Naive thymus-derived CD4-positive, alpha-beta T cell (primary cell): Measurements from ENCODE around the gene BTRC. TPM values are rescaled to one million over a fixed set of nuclear protein-coding genes. Genes with fewer than 3 reads are reported as not detected.
"Not testable (repeated sequence)": the region's sequence is repeated elsewhere in the genome, so short reads cannot be mapped to it uniquely, and the experiment has no call there.

ENCODE experiments used
- ATAC-seq: fragments of 150-1000 bp; cut with Tn5 transposase; 2 replicates; pipeline ENCODE4 v1.10.0; 2021; ENCODE audit warnings: mild to moderate bottlenecking, moderate library complexity
- CTCF ChIA-PET: fragments of 350-600 bp; sonication (Branson Sonifier 250); formaldehyde crosslinking; loops from one replicate; lab custom pipeline; 2021; ENCODE audit warnings: antibody characterized with exemption; lab: Charles Lee
- POLR2A ChIA-PET: fragments of 350-600 bp; sonication (Branson Sonifier 250); formaldehyde crosslinking; loops from one replicate; lab custom pipeline; 2021; ENCODE audit warnings: antibody characterized with exemption, inconsistent platforms; lab: Charles Lee
- DNase-seq, 9 donors: peaks; one replicate each; pipeline versions ENCODE4 v3.0.0 to v3.0.0-alpha.2; 2020 to 2022; ENCODE audit warnings: mixed read lengths in 1 of 9
- H3K27ac ChIP-seq: one replicate; pipeline ENCODE4 v1.7.0; 2013; ENCODE audit warnings: mild to moderate bottlenecking, low read depth, low read length, moderate library complexity
- H3K27me3 ChIP-seq, 2 donors: one replicate each; pipeline ENCODE4 v1.7.0; 2013; ENCODE audit warnings: low read length in 2 of 2, mild to moderate bottlenecking in 2 of 2, moderate library complexity in 2 of 2; ENCODE audit not compliant: control insufficient read depth in 2 of 2, insufficient read depth in 2 of 2
- H3K36me3 ChIP-seq, 3 experiments: 1 replicate in 2 of 3; 2 replicates in 1 of 3; pipeline ENCODE4 v1.7.0; 2013; ENCODE audit warnings: low read length in 3 of 3, mild to moderate bottlenecking in 3 of 3, moderate library complexity in 1 of 3; ENCODE audit not compliant: insufficient read depth in 3 of 3, control insufficient read depth in 2 of 3
- H3K4me1 ChIP-seq, 2 donors: one replicate each; pipeline ENCODE4 v1.7.0; 2013; ENCODE audit warnings: low read length in 2 of 2, mild to moderate bottlenecking in 2 of 2, moderate library complexity in 1 of 2; ENCODE audit not compliant: control insufficient read depth in 2 of 2, insufficient read depth in 2 of 2
- H3K4me3 ChIP-seq: 2 replicates; pipeline ENCODE4 v1.7.0; 2013; ENCODE audit warnings: mild to moderate bottlenecking, low read length
- H3K9me3 ChIP-seq, 3 experiments: 1 replicate in 2 of 3; 2 replicates in 1 of 3; pipeline ENCODE4 v1.7.0; 2013; ENCODE audit warnings: low read length in 3 of 3; ENCODE audit not compliant: control insufficient read depth in 2 of 3
- H3K27ac Mint-ChIP-seq, 9 donors: one replicate each; pipeline ENCODE4 v1.8.0; 2020 to 2022; ENCODE audit warnings: mixed read lengths in 9 of 9, mild to moderate bottlenecking in 8 of 9, moderate library complexity in 5 of 9, inconsistent platforms in 2 of 9
- H3K27me3 Mint-ChIP-seq, 5 donors: one replicate each; pipeline ENCODE4 v1.8.0; 2021 to 2022; ENCODE audit warnings: mixed read lengths in 5 of 5, mild to moderate bottlenecking in 1 of 5
- H3K36me3 Mint-ChIP-seq, 5 donors: one replicate each; pipeline ENCODE4 v1.8.0; 2020 to 2022; ENCODE audit warnings: mixed read lengths in 5 of 5, mild to moderate bottlenecking in 3 of 5, inconsistent platforms in 1 of 5
- H3K4me1 Mint-ChIP-seq, 7 donors: one replicate each; pipeline ENCODE4 v1.8.0; 2020 to 2022; ENCODE audit warnings: mixed read lengths in 7 of 7, mild to moderate bottlenecking in 3 of 7, inconsistent platforms in 1 of 7
- H3K4me3 Mint-ChIP-seq, 10 donors: one replicate each; pipeline ENCODE4 v1.8.0; 2020 to 2022; ENCODE audit warnings: mild to moderate bottlenecking in 10 of 10, mixed read lengths in 10 of 10, moderate library complexity in 6 of 10, inconsistent platforms in 2 of 10
- H3K9me3 Mint-ChIP-seq, 11 donors: one replicate each; pipeline ENCODE4 v1.8.0; 2020 to 2022; ENCODE audit warnings: mixed read lengths in 11 of 11, mild to moderate bottlenecking in 4 of 11, inconsistent platforms in 1 of 11, moderate library complexity in 1 of 11
- intact Hi-C, 2 donors: fragments of 100-400 bp; cut with micrococcal nuclease; formaldehyde crosslinking; loops; one replicate each; pipeline ENCODE4 v1.15.1; 2023
- polyA plus RNA-seq, 2 donors: library from polyadenylated mRNA; unstranded; fragments of 300-500 nt; fragmentation: Illumina TruSeq; gene quantifications; one replicate each; pipeline ENCODE4 v1.2.3, GENCODE V29; 2021
- total RNA-seq, 6 experiments: library from RNA in 5 of 6; stranded (reverse) in 5 of 6; gene quantifications; 1 replicate in 5 of 6; 2 replicates in 1 of 6; pipeline ENCODE4 v1.2.3 and lab custom pipeline; 2021 to 2026

The BTRC gene
- total and polyA plus RNA-seq, 7 experiments from 2014 or later, result 12.8 to 26.1 (median 16.8) TPM

- Histone ChIP-seq H3K4me3 (no peak overlapping the region), H3K9me3 (no peaks in the 10 kb centered on the region), H3K36me3 (no peaks in the 10 kb centered on the region), H3K27me3 (no peaks in the 10 kb centered on the region), H3K4me1 (no peaks in the 10 kb centered on the region), H3K27ac (no peak overlapping the region)
- intact Hi-C loops, result no loop called here
- no peaks in the 10 kb centered on the region for H3K9me3 Mint-ChIP-seq
- DNase-seq (no peak), ATAC-seq (no peak)
- no peaks in the 10 kb centered on the region for H3K27me3 Mint-ChIP-seq
- H3K4me3 Mint-ChIP-seq, result no peak overlapping the region
- POLR2A ChIA-PET, result no interaction called here
- peaks cover 0 to 23% (median 7%) of the 10 kb centered on the region in 5 donors for H3K36me3 Mint-ChIP-seq
- H3K4me1 Mint-ChIP-seq, result peaks cover 0 to 28% (median 19%) of the 10 kb centered on the region in 7 donors
- H3K27ac Mint-ChIP-seq, result no peak overlapping the region
- CTCF ChIA-PET, result no interaction called here
Observed at GRCh38 chr10:101388676-101389276, 34.8 kb downstream of the BTRC start.

DNA sequence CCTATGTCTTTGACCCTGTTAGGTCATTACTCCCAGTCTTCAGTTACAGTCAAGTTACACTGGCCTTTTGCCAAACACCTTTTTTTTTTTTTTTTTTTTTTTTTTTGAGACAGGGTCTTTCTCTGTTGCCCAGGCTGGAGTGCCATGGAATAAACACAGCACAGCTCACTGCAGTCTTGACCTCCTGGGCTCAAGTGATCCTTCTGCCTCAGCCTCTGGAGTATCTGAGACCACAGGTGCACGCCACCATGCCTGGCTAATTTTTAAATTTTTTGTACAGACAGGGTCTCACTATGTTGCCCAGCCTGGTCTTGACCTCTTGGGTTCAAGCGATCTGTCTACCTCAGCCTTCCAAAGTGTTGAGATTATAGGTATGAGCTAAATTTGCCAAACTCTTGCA lies 35.6 kb downstream of the BTRC start:
- H3K9me3 Mint-ChIP-seq, ATAC-seq, H3K36me3 ChIP-seq, POLR2A ChIA-PET, H3K27me3 Mint-ChIP-seq, H3K4me3 ChIP-seq, H3K9me3 ChIP-seq, H3K27me3 ChIP-seq, DNase-seq, CTCF ChIA-PET, H3K4me1 ChIP-seq, H3K27ac ChIP-seq, intact Hi-C loops, H3K4me3 Mint-ChIP-seq: not testable (repeated sequence)
- peaks cover 0 to 29% (median 16%) of the 10 kb centered on the region in 7 donors for H3K4me1 Mint-ChIP-seq
- peaks cover 0 to 21% (median 7%) of the 10 kb centered on the region in 5 donors for H3K36me3 Mint-ChIP-seq
- peak overlapping the region in 1 of 9 donors; percentile 38 for H3K27ac Mint-ChIP-seq

GRCh38 chr10:101389986-101390531 lies 36.1 kb downstream of the BTRC start:
- Mint-ChIP-seq H3K4me3 (no peak overlapping the region), H3K36me3 (peaks cover 0 to 18% (median 7%) of the 10 kb centered on the region in 5 donors), H3K9me3 (no peaks in the 10 kb centered on the region), H3K27me3 (no peaks in the 10 kb centered on the region), H3K27ac (peak overlapping the region in 1 of 9 donors; percentile 38), H3K4me1 (peaks cover 0 to 31% (median 16%) of the 10 kb centered on the region in 7 donors)
- Histone ChIP-seq H3K36me3 (no peaks in the 10 kb centered on the region), H3K4me3 (no peak overlapping the region), H3K27me3 (no peaks in the 10 kb centered on the region), H3K9me3 (no peaks in the 10 kb centered on the region), H3K27ac (no peak overlapping the region), H3K4me1 (peaks cover 0 to 2% of the 10 kb centered on the region in 2 donors)
- no peak for DNase-seq
- POLR2A ChIA-PET, result no interaction called here
- CTCF ChIA-PET, result no interaction called here
- ATAC-seq, result no peak
- intact Hi-C loops, result no loop called here

DNA sequence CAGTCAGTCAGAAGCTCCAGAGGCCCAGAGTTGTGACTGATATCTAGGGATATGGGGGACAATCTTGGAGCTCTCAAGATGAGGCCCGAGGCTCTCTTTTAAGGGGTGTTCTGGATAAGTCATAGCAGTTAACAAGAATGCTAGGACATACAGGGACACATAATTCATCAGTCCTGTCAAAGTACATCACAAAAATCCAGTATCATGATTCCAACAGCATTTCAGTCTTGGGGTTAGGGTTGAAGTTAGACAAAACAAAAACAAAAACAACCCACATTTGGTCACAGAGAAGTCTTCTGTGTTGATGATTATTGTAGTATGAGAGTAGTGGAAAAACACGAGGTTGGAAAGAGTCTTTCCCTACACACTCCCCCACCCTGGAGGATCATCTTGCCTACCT lies 39.4 kb downstream of the BTRC start:
- no peaks in the 10 kb centered on the region for H3K27me3 Mint-ChIP-seq
- H3K4me1 ChIP-seq, result peaks cover 0 to 2% of the 10 kb centered on the region in 2 donors
- H3K36me3 Mint-ChIP-seq, result peaks cover 0 to 28% (median 7%) of the 10 kb centered on the region in 5 donors
- H3K27ac Mint-ChIP-seq, result no peak overlapping the region
- peaks cover 4 to 42% (median 27%) of the 10 kb centered on the region in 7 donors for H3K4me1 Mint-ChIP-seq
- H3K27ac ChIP-seq, result no peak overlapping the region
- H3K36me3 ChIP-seq, result no peaks in the 10 kb centered on the region
- no peak overlapping the region for H3K4me3 ChIP-seq
- intact Hi-C loops, result no loop called here
- no peak for DNase-seq
- H3K9me3 ChIP-seq, result no peaks in the 10 kb centered on the region
- ChIA-PET POLR2A (no interaction called here), CTCF (no interaction called here)
- no peak overlapping the region for H3K4me3 Mint-ChIP-seq
- no peaks in the 10 kb centered on the region for H3K9me3 Mint-ChIP-seq
- no peaks in the 10 kb centered on the region for H3K27me3 ChIP-seq
- no peak for ATAC-seq

GRCh38 chr10:101394524-101395133 lies 40.7 kb downstream of the BTRC start:
- H3K27ac Mint-ChIP-seq, result no peak overlapping the region
- CTCF ChIA-PET, result no interaction called here

GRCh38 chr10:101397140-101397539 lies 43.2 kb downstream of the BTRC start:
- no peak overlapping the region for H3K4me3 Mint-ChIP-seq
- peak overlapping the region in 4 of 9 donors; percentile 11 to 68 (median 52) for H3K27ac Mint-ChIP-seq
- intact Hi-C loops, result loop anchor here in 1 of 2 donors (1.0 kb wide), 1 partner anchor 43 kb away; the partner anchor contains the start of gene BTRC
- Histone ChIP-seq H3K27me3 (no peaks in the 10 kb centered on the region), H3K4me3 (no peak overlapping the region), H3K36me3 (no peaks in the 10 kb centered on the region), H3K27ac (no peak overlapping the region), H3K9me3 (no peaks in the 10 kb centered on the region), H3K4me1 (peaks cover 0 to 2% of the 10 kb centered on the region in 2 donors)
- H3K27me3 Mint-ChIP-seq, result no peaks in the 10 kb centered on the region
- POLR2A ChIA-PET, result no interaction called here
- peaks cover 4 to 54% (median 26%) of the 10 kb centered on the region in 7 donors for H3K4me1 Mint-ChIP-seq
- CTCF ChIA-PET, result no interaction called here
- ATAC-seq, result peak; percentile 79
- H3K9me3 Mint-ChIP-seq, result no peaks in the 10 kb centered on the region
- H3K36me3 Mint-ChIP-seq, result peaks cover 0 to 21% (median 0%) of the 10 kb centered on the region in 5 donors
- peak in 7 of 9 donors; percentile 34 to 74 (median 61) for DNase-seq

More at GRCh38 chr10:101394524-101395133, 40.7 kb downstream of the BTRC start:
- Mint-ChIP-seq H3K4me3 (no peak overlapping the region), H3K4me1 (peaks cover 4 to 37% (median 20%) of the 10 kb centered on the region in 7 donors), H3K9me3 (no peaks in the 10 kb centered on the region), H3K27me3 (no peaks in the 10 kb centered on the region), H3K36me3 (peaks cover 0 to 25% (median 0%) of the 10 kb centered on the region in 5 donors)
- Histone ChIP-seq H3K9me3 (no peaks in the 10 kb centered on the region), H3K27me3 (no peaks in the 10 kb centered on the region), H3K4me3 (no peak overlapping the region), H3K36me3 (no peaks in the 10 kb centered on the region), H3K27ac (no peak overlapping the region), H3K4me1 (peaks cover 0 to 2% of the 10 kb centered on the region in 2 donors)
- POLR2A ChIA-PET, result no interaction called here
- intact Hi-C loops, result no loop called here
- DNase-seq (no peak), ATAC-seq (no peak)
